Retina (tissue), 1 donor: ENCODE measurements around the gene DEFB131A.
"Not testable (repeated sequence)": the region's sequence is repeated elsewhere in the genome, so short reads cannot be mapped to it uniquely, and the experiment has no call there.

Experiments
- DNase-seq: peaks from one replicate; pipeline ENCODE4 v3.0.0-alpha.2; 2016

Gene DEFB131A, protein sequence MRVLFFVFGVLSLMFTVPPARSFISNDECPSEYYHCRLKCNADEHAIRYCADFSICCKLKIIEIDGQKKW

DNA sequence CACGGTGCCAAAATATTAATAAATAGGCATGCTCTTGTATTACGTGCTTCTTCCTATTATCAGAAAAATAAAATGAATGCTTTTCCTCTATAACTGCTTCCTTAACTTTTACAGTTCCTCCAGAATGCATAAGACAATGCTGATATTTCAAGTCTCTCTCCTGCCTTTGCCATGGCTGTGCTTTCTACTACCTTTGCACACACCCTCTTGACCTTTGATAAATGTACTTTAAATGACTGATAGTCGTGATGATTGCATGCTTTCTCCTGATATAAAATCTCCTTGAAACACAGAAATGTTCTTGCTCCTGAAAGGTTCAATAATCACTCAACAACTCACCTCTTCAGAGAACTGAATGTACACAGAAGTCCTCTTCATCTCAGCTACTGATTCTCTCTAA lies at the start of gene DEFB131A:
DEFB131A (plus strand) TSS at position 301 of the 400 bp plus-strand sequence. CDS start 120 bp downstream, outside the sequence.
- DNase-seq = not testable (repeated sequence)

DNA sequence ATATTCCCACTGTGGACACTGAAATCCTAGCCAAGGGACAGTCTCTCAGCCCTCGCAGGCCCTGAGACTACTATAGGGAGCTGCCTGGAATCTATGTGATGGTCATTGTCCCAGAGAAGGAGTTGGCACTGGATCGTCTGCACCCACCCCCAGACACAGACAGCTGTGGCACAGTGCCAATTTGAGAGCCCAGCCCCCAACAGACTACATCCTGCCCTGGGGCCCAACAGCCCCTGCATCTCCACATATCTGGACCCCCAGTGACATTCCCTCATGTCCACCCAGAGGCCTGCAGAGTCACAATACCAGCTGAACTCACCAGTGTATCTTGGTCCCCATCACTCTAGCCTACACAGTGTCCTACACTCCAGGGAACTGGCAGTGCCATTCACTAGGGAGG lies 38.4 kb upstream of the DEFB131A start:
- DNase-seq = not testable (repeated sequence)

DNA sequence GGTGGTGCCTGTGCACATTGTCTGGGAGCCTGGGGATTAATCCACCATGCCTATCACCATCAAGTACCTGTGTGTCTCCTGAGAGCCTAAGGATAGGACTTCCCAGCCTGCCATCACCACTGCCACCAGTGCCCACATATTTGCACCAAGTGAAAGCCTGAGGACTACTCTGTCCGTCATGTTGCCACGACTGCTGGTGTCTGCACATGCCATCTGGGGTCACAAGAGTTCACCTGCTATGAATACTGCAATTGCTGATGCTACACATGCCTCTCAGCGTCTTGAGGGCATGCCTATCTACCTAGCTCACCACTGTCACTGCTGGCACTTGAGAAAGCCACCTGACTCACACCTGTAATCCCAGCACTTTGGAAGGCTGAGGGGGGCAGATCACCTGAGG lies 37.7 kb upstream of the DEFB131A start:
- DNase-seq = not testable (repeated sequence)

DNA sequence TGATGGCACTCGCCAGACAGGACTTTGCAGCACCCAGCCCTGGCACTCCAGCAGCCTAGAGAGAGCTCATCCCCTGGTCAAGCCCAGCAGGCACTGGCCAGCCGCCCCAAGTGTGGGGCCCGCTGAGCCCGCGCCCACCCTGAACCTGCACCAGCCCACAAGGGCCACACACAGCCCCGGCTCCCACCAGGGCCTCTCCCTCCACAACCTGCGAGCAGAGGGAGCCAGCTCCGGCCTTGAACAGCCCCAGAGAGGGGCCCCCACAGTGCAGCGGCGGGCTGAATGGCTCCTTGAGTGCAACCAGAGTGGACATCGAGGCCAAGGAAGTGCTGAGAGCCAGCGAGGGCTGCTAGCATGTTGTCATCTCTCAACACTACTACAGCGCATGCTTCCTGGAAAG lies 34.4 kb upstream of the DEFB131A start:
- no peak for DNase-seq

DNA sequence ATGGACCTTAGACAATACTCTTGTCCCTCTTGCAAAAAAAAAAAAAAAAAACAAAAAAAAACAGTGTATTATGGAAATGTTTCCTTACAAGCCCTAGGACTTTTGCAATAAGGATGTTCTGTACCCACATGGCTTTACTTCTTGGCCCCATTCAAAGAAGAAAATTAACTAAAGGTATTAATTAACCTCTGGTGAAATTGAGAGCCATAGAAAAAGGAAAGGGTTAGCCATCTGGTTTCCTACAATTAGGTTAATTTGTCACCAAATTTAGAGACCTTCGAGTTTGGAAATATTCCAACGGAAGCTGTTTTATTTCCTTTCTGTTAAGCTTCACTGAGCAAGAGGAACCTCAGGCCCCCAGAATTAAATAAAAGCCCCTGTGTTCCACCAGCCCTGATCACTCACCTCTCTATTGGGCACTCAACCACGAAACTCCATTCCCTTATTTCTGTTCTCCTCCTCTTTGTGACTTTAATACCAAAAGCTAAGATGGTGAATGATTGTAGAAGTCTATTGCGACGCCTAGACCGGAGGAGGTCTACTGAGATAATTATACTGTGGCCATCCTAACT lies 22.2 kb upstream of the DEFB131A start:
- DNase-seq = not testable (repeated sequence)

DNA sequence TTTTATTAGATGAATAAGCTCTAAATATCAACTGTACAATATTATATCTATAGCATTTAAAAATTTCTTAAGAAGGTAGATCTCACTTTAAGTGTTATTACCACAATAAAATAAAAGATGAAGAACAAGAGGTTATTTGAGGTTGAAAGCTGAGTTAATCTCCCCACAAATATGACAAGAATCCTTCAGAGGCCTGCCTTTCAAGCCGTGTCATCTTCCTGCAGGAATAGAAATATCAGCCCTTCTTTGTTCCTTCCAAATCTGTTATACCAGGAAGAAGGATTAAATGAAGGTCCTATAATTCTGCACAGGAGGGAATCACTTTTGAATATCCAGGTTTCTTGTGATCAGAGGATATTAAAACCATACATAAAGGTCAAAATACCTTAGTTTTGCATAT lies 18.3 kb upstream of the DEFB131A start:
- DNase-seq = not testable (repeated sequence)

DNA sequence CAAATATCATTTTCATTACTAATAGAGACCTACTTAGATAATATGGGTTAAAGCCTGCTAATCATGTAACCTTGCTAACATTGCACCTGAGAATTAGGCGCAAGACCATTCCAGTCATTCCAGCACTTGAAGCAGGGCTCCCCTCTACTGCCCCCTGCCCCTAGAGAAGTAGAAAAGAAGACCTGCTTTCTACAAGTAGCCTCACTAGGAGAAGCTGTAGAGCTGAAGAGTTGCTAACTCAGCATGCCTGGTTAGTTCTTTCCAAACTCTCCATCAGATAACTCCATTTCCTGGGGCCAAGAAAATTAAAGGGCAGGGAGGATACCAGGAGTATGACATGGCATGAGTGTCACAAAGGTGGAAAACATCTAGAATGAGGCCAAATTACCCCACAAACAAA lies 14.2 kb upstream of the DEFB131A start:
- DNase-seq = not testable (repeated sequence)

DNA sequence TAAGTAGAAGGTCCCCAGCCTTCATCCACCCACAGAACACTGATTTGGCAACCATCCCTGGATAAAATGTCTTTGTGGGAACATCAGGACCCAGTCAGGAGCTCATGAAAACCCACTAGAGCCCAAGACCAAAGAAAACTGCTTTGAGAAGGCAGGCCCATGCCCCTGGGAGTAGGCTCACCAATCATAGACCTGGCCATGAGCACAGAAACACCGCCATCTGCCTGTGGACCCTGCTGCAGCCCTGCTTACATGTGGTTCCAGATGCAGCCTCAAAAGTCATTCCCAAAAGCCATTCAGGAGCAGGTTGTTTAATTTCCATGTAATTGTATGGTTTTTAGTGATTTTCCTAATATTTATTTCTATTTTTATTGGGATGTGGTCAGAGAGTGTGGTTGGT lies 10.9 kb upstream of the DEFB131A start:
- not testable (repeated sequence) for DNase-seq

DNA sequence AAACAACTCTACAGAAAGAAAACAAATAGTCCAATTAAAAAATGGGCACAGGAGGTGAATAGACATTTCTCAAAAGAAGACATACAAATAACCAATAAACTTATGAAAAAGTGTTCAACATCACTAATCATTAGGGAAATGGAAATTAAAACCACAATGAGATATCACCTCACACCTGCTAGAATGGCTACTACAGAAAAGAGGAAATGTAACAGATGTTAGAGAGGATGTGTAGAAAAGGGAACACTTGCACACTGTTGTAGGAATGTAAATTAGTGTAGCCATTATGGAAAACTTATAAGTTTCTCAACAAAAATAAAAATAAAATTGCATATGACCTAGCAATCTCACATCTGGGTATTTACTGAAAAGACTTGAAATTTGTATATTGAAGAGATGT lies 7.5 kb upstream of the DEFB131A start:
- DNase-seq = not testable (repeated sequence)

DNA sequence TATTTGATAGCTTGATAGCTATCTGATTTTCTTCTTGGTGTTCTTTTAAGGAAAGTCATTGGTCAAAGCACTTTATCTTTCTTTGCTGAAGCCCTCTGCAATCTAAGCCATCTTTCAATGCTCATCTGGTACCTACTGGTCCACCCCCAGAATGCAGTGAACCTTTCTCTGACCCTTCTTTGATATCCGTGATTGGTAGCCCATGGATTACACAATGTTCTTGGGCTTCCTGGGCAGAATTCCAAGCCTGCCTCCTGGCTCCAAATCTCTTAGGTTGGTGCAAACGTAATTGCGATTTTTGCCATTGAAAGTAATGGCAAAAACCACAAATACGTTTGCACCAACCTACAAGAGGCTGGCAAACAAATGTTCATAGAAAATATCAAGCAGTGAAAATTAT lies 1.9 kb upstream of the DEFB131A start:
- DNase-seq = not testable (repeated sequence)

DNA sequence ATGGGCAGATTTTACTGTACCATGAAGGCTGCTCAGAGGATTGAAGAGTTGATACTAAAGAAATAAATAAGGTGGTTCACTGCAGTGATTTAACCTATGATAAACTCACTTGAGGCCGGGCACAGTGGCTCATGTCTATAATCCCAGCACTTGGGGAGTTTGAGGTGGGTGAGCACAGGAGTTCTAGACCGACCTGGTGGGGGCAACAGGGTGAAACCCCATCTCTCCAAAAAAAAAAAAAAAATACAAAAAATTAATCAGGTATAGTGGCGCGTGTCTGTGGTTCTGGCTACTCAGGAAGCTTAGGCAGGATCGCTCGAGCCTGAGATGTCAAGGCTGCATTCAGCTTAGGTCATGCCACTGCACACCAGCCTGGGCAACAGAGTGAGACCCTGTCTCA lies 467 bp downstream of the DEFB131A start:
- DNase-seq = not testable (repeated sequence)

DNA sequence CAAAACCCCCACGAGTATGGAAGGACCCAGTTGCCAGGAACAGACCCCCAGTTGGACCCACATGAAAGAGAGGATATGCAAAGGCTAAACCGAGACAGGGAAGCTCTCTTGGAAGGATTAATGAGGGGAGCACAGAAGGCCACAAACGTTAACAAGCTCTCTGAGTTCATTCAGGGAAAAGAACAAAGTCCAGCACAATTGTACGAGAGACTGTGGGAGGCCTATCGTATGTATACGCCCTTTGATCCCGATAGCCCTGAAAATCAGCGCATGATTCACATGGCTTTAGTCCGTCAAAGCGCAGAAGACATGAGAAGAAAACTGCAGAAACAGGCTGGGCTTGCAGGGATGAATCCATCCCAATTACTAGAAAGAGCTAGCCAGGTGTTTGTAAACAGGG lies 8.0 kb downstream of the DEFB131A start:
- DNase-seq = not testable (repeated sequence)

DNA sequence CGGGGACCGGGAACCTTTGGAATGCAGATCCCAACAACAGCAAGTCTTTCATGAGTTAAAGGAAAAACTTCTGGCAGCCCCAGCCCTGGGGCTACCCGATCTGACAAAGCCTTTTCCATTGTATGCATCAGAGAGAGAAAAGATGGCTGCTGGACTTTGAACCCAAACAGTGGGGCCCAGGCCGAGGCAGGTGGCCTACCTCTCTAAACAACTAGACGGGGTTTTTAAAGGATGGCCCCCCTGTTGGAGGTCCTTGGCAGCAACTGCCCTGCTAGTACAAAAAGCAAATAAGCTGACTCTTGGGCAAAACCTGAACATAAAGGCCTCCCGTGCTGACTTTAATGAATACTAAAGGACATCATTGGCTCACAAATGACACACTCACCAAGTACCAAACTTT lies 10.1 kb downstream of the DEFB131A start:
- not testable (repeated sequence) for DNase-seq

DNA sequence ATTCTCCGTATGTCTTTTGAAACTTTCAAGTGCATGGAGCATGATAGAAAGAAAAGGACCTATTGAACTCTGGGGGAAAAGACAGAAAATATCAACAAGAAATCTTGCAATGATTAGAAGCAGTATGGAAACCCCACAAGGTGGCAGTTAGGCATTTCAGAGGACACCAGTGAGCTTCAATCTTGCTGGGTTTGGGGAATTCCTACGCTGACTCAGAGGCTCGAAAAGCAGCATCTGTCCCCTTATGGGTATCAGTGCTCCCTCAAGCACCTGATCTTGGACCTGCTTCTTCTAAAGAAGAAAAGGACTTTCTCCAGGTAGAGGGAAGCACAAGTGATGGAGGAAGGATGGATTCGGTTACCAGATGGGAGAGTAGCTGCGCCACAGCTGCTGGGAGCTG lies 10.8 kb downstream of the DEFB131A start:
- DNase-seq = not testable (repeated sequence)

DNA sequence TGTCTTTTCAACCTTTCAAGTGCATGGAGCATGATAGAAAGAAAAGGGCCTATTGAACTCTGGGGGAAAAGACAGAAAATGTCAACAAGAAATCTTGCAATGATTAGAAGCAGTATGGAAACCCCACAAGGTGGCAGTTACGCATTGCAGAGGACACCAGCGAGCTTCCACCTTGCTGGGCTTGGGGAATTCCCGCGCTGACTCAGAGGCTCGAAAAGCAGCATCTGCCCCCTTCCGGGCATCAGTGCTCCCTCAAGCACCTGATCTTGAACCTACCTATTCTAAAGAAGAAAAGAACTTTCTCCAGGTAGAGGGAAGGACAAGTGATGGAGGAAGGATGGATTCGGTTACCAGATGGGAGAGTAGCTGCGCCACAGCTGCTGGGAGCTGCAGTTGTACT lies 35.3 kb downstream of the DEFB131A start:
- DNase-seq = not testable (repeated sequence)

DNA sequence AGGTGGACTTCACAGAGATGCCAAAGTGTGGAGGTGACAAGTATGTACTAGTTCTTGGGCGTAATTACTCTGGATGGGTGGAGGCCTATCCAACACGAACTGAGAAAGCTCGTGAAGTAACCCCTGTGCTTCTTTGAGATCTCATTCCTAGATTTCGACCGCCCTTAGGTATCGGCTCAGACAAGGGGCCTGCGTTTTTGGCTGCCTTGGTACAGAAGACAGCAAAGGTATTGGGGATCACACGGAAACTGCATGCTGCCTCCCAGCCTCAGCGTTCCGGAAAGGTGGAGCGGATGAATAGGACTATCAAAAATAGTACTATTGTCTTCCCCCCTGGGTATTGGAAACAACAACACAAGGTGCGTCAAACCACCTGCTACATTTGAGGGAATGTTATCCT lies 35.9 kb downstream of the DEFB131A start:
- not testable (repeated sequence) for DNase-seq

DNA sequence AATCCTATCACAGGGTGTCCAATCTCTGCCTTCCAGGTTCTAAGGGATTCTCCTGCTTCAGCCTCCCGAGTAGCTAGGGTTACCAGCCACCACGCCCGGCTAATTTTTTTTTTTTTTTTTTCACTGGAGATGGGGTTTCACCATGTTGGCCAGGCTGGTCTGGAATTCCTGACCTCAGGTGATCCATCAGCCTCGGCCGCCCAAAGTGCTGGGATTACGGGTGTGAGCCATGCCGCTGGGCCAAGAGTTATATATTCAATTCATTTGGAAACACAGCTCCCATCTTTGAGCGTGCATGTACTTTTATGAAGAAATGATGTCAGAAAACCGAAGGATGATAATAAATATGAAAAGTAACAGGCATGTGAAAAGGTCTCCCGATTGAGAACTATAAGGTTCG lies 38.7 kb downstream of the DEFB131A start:
- DNase-seq = not testable (repeated sequence)

DNA sequence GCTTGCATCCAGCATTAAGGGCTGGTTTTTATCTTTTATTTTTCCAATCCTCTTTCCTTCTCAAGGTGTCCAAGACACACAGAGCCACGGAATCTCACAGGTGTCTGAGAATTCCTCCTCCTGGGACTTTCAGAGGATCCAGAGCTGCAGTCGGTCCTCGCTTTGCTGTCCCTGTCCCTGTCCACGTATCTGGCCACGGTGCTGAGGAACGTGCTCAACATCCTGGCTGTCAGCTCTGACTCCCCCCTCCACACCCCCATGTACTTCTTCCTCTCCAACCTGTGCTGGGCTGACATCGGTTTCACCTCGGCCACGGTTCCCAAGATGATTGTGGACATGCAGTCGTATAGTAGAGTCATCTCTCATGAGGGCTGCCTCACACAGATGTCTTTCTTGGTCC lies 39.5 kb downstream of the DEFB131A start:
- not testable (repeated sequence) for DNase-seq

DNA sequence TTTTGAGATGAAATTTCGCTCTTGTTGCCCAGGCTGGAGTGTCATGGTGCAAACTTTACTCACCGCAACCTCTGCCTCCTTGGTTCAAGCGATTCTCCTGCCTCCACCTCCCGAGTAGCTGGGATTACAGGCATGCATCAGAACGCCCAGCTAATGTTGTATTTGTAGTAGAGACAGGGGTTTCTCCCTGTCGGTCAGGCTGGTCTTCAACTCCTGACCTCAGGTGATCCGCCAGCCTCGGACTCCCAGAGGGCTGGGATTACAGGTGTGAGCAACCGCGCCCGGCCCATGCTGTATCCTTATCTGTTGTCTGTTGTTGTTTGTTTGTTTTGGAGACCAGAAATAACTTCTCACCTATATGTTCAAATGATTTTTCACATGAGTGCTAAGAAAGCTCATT lies 42.7 kb downstream of the DEFB131A start:
- not testable (repeated sequence) for DNase-seq

DNA sequence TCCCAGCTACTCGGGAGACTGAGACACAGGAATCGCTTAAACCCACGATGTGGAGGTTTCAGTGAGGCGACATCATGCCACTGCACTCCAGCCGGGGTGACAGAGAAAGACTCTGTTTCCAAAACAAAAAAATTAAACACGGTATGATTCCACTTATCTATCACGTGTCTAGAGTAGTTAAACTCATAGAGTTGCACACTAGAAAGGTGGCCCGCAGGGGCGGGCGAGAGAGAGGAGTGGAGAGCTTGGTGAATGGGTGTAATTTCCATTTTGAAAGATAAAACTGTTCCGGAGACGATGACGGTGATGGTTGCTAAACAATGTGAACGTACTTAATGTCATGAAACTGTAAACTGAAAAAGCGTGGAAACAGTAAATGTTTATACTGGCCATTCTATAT lies 44.6 kb downstream of the DEFB131A start:
- DNase-seq = not testable (repeated sequence)

DNA sequence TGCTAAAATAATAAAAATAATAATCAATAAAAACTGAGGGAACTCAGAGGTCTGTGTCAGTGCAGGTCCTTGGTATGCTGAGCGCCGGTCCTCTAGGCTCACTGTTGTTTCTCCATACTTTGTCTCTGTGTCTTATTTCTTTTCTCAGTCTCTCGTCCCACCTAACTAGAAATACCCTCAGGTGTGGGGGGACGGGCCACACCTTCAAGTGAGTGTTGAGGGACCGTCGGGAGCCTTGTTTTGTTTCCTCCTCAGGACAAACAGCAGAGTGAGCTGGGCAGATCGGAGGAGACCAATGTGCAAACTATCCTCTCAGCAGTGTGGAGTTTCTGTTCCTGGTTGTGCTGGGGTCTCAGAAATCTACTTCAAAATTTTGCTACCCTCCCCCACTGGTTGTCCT lies 46.3 kb downstream of the DEFB131A start:
- not testable (repeated sequence) for DNase-seq

DNA sequence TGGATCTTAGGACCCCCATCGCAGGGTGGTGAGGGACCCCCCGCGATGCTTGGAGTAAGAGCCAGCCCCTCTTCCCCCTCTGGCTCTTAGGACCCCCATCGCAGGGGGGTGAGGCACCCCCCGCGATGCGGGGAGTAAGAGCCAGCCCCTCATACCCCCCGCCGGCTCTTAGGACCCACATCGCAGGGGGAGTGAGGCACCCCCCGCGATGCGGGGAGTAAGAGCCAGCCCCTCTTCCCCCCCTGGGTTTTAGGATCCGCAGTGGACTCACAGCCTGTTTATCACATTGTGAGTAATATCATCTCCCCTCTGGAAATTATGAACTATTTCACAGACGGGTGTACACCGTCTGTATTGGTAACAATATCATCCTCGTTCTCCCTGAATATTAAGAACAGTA lies 46.8 kb downstream of the DEFB131A start:
- DNase-seq = not testable (repeated sequence)

DNA sequence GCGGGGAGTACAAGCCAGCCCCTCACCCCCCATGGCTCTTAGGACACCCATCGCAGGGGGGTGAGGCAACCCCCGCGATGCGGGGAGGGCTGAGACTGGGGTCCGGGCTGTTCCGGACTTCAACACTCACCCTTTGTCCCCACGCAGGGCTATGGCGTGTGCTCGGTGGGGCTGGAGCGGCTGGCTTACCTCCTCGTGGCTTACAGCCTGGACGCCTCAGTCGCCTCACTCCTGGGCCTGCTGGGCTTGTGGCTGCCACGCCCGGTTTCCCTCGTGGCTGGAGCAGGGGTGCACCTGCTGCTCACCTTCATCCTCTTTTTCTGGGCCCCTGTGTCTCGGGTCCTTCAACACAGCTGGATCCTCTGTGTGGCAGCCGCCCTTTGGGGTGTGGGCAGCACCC lies 49.4 kb downstream of the DEFB131A start:
- DNase-seq = not testable (repeated sequence)

DNA sequence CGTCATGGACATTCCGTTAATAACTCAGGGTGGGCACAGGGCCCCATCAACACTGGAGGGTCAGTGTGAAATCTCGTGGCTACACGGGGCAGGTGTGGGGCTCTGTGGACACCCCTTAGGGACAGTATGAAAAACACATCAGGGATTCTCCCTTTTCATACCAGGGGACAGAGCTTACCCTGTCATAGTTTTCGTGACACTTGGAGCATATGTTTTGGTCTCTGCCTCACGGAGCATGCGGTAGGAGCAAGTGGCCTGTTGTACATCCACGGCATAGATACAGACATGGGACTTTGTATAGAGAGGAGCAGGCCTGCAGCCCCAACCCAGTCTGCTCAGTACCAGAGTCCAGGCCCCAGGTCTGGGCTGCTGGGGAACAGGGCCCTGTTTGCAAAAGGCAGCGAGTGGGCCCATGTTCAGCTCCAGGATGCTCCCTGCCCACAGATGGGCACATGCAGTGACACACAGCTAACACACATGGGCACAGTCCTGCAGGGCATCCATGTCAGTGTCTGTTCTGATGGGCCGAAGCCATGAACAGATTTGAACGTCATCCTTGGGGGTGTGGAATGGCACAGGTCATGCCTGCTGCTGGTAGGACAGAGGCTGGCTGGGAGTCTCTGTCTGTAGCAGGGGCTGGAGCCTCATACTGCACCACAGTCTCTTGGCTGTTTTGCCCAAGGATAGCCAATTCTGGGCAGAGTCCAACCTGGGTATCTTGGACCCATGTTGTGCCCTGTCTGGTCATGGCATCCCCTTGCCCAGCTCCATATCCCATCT lies 50.2 kb downstream of the DEFB131A start:
- DNase-seq = not testable (repeated sequence)
